ENCODE data around the gene SYTL2.
A peak's percentile ranks its signal among the peaks of the same experiment; 100 is the strongest.
"Not testable (repeated sequence)": the region's sequence is repeated elsewhere in the genome, so short reads cannot be mapped to it uniquely, and the experiment has no call there.

The SYTL2 gene

GRCh38 chr11:85694385-85694980 lies 116.5 kb downstream of the SYTL2 start:
- peaks cover 19% of the 10 kb centered on the region for H3K4me1 Mint-ChIP-seq (ENCODE audit: low read depth)
- no peak overlapping the region for H3K27ac Mint-ChIP-seq
- no peaks in the 10 kb centered on the region for H3K27me3 Mint-ChIP-seq
- H3K4me3 Mint-ChIP-seq, result no peak overlapping the region
- H3K36me3 Mint-ChIP-seq (ENCODE audit: low read depth), result no peaks in the 10 kb centered on the region
- H3K9me3 Mint-ChIP-seq, result no peaks in the 10 kb centered on the region

GRCh38 chr11:85685820-85686459 lies 125.0 kb downstream of the SYTL2 start, which contains the start of gene CCDC89:
TSS of gene CCDC89 (minus strand) at chr11:85686195. CDS start at chr11:85686130, 65 bp downstream.
- Mint-ChIP-seq H3K27me3 (no peaks in the 10 kb centered on the region), H3K36me3 (ENCODE audit: low read depth) (no peaks in the 10 kb centered on the region), H3K27ac (no peak within 1 kb of the TSS), H3K4me1 (ENCODE audit: low read depth) (peaks cover 12% of the 10 kb centered on the region), H3K4me3 (no peak within 1 kb of the TSS), H3K9me3 (no peaks in the 10 kb centered on the region)

GRCh38 chr11:85685125-85685819 lies 125.7 kb downstream of the SYTL2 start:
- no peak overlapping the region for H3K27ac Mint-ChIP-seq
- H3K4me1 Mint-ChIP-seq (ENCODE audit: low read depth), result peaks cover 12% of the 10 kb centered on the region
- peaks cover 1% of the 10 kb centered on the region for H3K27me3 Mint-ChIP-seq
- no peak overlapping the region for H3K4me3 Mint-ChIP-seq
- no peaks in the 10 kb centered on the region for H3K36me3 Mint-ChIP-seq (ENCODE audit: low read depth)
- H3K9me3 Mint-ChIP-seq, result no peaks in the 10 kb centered on the region

- Mint-ChIP-seq H3K4me1 (ENCODE audit: low read depth) (peaks cover 12% of the 10 kb centered on the region), H3K27me3 (peaks cover 3% of the 10 kb centered on the region)
These were observed 128.3 kb downstream of the SYTL2 start for GRCh38 chr11:85682330-85683305.

GRCh38 chr11:85680897-85681296 lies 130.0 kb downstream of the SYTL2 start:
- Mint-ChIP-seq H3K27ac (no peak overlapping the region), H3K27me3 (peaks cover 3% of the 10 kb centered on the region), H3K4me3 (no peak overlapping the region), H3K36me3 (ENCODE audit: low read depth) (no peaks in the 10 kb centered on the region), H3K4me1 (ENCODE audit: low read depth) (peaks cover 12% of the 10 kb centered on the region), H3K9me3 (no peaks in the 10 kb centered on the region)

More at GRCh38 chr11:85682330-85683305, 128.3 kb downstream of the SYTL2 start:
- H3K36me3 Mint-ChIP-seq (ENCODE audit: low read depth), result no peaks in the 10 kb centered on the region
- no peaks in the 10 kb centered on the region for H3K9me3 Mint-ChIP-seq
- H3K27ac Mint-ChIP-seq, result peak overlapping the region; percentile 91
- peak overlapping the region; percentile 70 for H3K4me3 Mint-ChIP-seq

GRCh38 chr11:85679576-85679975 lies 131.4 kb downstream of the SYTL2 start:
- Mint-ChIP-seq H3K4me1 (ENCODE audit: low read depth) (peaks cover 12% of the 10 kb centered on the region), H3K36me3 (ENCODE audit: low read depth) (no peaks in the 10 kb centered on the region), H3K27me3 (peaks cover 3% of the 10 kb centered on the region), H3K4me3 (no peak overlapping the region), H3K27ac (no peak overlapping the region), H3K9me3 (no peaks in the 10 kb centered on the region)

GRCh38 chr11:85673393-85673792 lies 137.5 kb downstream of the SYTL2 start:
- Mint-ChIP-seq H3K4me3 (no peak overlapping the region), H3K27ac (no peak overlapping the region), H3K4me1 (ENCODE audit: low read depth) (peaks cover 5% of the 10 kb centered on the region), H3K9me3 (peaks cover 4% of the 10 kb centered on the region), H3K27me3 (no peaks in the 10 kb centered on the region), H3K36me3 (ENCODE audit: low read depth) (no peaks in the 10 kb centered on the region)

GRCh38 chr11:85672105-85672902 lies 138.6 kb downstream of the SYTL2 start:
- Mint-ChIP-seq H3K9me3 (peaks cover 4% of the 10 kb centered on the region), H3K4me1 (ENCODE audit: low read depth) (peaks cover 5% of the 10 kb centered on the region), H3K36me3 (ENCODE audit: low read depth) (no peaks in the 10 kb centered on the region), H3K27ac (no peak overlapping the region), H3K4me3 (no peak overlapping the region), H3K27me3 (no peaks in the 10 kb centered on the region)

- not testable (repeated sequence) for H3K4me1 Mint-ChIP-seq (ENCODE audit: low read depth); H3K27ac Mint-ChIP-seq; H3K36me3 Mint-ChIP-seq (ENCODE audit: low read depth); H3K4me3 Mint-ChIP-seq; H3K27me3 Mint-ChIP-seq; H3K9me3 Mint-ChIP-seq
These were observed 139.8 kb downstream of the SYTL2 start for GRCh38 chr11:85670949-85671663.

GRCh38 chr11:85668157-85668556 lies 142.8 kb downstream of the SYTL2 start:
- no peak overlapping the region for H3K27ac Mint-ChIP-seq
- H3K27me3 Mint-ChIP-seq, result no peaks in the 10 kb centered on the region
- no peak overlapping the region for H3K4me3 Mint-ChIP-seq
- peaks cover 13% of the 10 kb centered on the region for H3K4me1 Mint-ChIP-seq (ENCODE audit: low read depth)
- peaks cover 4% of the 10 kb centered on the region for H3K9me3 Mint-ChIP-seq
- peaks cover 12% of the 10 kb centered on the region for H3K36me3 Mint-ChIP-seq (ENCODE audit: low read depth)

GRCh38 chr11:85666687-85667086 lies 144.3 kb downstream of the SYTL2 start:
- Mint-ChIP-seq H3K36me3 (ENCODE audit: low read depth) (peaks cover 24% of the 10 kb centered on the region), H3K4me3 (no peak overlapping the region), H3K4me1 (ENCODE audit: low read depth) (peaks cover 18% of the 10 kb centered on the region), H3K27ac (no peak overlapping the region), H3K9me3 (no peaks in the 10 kb centered on the region), H3K27me3 (no peaks in the 10 kb centered on the region)

GRCh38 chr11:85665733-85666132 lies 145.2 kb downstream of the SYTL2 start:
- peaks cover 33% of the 10 kb centered on the region for H3K36me3 Mint-ChIP-seq (ENCODE audit: low read depth)
- peaks cover 27% of the 10 kb centered on the region for H3K4me1 Mint-ChIP-seq (ENCODE audit: low read depth)
- peak overlapping the region; percentile 98 for H3K27ac Mint-ChIP-seq
- no peaks in the 10 kb centered on the region for H3K9me3 Mint-ChIP-seq
- H3K4me3 Mint-ChIP-seq, result peak overlapping the region; percentile 99
- H3K27me3 Mint-ChIP-seq, result no peaks in the 10 kb centered on the region

- peak within 1 kb of the TSS; percentile 99 for H3K4me3 Mint-ChIP-seq
- peaks cover 41% of the 10 kb centered on the region for H3K36me3 Mint-ChIP-seq (ENCODE audit: low read depth)
- no peaks in the 10 kb centered on the region for H3K27me3 Mint-ChIP-seq
- peak within 1 kb of the TSS; percentile 98 for H3K27ac Mint-ChIP-seq
- no peaks in the 10 kb centered on the region for H3K9me3 Mint-ChIP-seq
- H3K4me1 Mint-ChIP-seq (ENCODE audit: low read depth), result peaks cover 36% of the 10 kb centered on the region
These were observed 146.1 kb downstream of the SYTL2 start, which contains the start of gene CREBZF for GRCh38 chr11:85664615-85665481. TSS of gene CREBZF (minus strand) at chr11:85665129. CDS start at chr11:85664875, 254 bp downstream.
